Right lobe of liver (tissue), 4 donors: ENCODE measurements around the gene PRCC.

ENCODE experiments used
- CTCF ChIP-seq, 4 donors: fragments of 200-600 bp in 3 of 4; fragments of 450-650 bp in 1 of 4; IDR thresholded peaks; one replicate each; pipeline versions ENCODE4 v1.5.1 to v1.8.0; 2016 to 2022; ENCODE audit warnings: antibody characterized with exemption in 4 of 4, mild to moderate bottlenecking in 2 of 4
- POLR2A ChIP-seq: fragments of 450-650 bp; IDR thresholded peaks from one replicate; pipeline ENCODE4 v1.6.1; 2017; ENCODE audit warnings: antibody characterized with exemption, mild to moderate bottlenecking
- donor health status: DM: no; HTN: no; CAD: no.
- donor health status: DM: no; HTN: no; CAD: no.
- donor health status: DM: no; HTN: yes; CAD: no.

- TF ChIP-seq CTCF (IDR thresholded peaks at IDR 0.05) (no peak), POLR2A (no peak)
These were observed 41.1 kb downstream of the PRCC start for GRCh38 chr1:156808186-156809030.
